ENCODE results near the gene B4GALT6. TPM values are rescaled to one million over a fixed set of nuclear protein-coding genes. Genes with fewer than 3 reads are reported as not detected.

Gene B4GALT6
- total and polyA plus RNA-seq, 2 of the 13 experiments (the other 11 are each of a cell fraction or from before 2014, with no cell fraction given), result 1.9 to 3.3 TPM

DNA sequence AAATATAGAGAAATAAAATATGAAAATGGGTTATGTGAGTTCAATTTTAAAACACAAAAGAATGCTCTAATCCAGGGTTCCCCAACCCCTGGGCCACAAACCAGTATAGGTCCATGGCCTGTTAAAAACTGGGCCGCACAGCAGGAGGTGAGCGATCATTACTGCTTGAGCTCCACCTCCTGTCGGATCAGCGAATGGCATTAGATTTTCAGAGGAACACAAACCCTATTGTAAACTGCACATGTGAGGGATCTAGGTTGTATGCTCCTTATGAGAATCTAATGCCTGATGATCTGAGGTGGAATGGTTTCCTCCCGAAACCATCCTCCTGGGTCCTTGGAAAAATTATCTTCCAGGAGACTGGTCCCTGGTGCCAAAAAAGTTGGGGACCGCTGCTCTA lies 58.0 kb downstream of the B4GALT6 start (continued):
- TF ChIP-seq TEAD3 (CRISPR knock-in tag; optimal IDR thresholded peaks at IDR 0.05; ENCODE audit: borderline replicate concordance), result peak; percentile 44
- peak; percentile 30; the same call in 1 of the 2 replicates for TF ChIP-seq ZFX (CRISPR knock-in tag; IDR thresholded peaks at IDR 0.05; ENCODE audit: low read depth)
- peak; percentile 28; the same call in 1 of the 2 replicates for TF ChIP-seq KDM2A (CRISPR knock-in tag; IDR thresholded peaks at IDR 0.05; ENCODE audit: borderline replicate concordance, low read depth)
- no peak for TF ChIP-seq RFX5 (IDR thresholded peaks at IDR 0.05; ENCODE audit: low read depth, low read length)
- TF ChIP-seq, protein P1, sequence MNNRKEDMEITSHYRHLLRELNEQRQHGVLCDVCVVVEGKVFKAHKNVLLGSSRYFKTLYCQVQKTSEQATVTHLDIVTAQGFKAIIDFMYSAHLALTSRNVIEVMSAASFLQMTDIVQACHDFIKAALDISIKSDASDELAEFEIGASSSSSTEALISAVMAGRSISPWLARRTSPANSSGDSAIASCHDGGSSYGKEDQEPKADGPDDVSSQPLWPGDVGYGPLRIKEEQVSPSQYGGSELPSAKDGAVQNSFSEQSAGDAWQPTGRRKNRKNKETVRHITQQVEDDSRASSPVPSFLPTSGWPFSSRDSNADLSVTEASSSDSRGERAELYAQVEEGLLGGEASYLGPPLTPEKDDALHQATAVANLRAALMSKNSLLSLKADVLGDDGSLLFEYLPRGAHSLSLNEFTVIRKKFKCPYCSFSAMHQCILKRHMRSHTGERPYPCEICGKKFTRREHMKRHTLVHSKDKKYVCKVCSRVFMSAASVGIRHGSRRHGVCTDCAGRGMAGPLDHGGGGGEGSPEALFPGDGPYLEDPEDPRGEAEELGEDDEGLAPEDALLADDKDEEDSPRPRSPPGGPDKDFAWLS (CRISPR knock-in tag; IDR thresholded peaks at IDR 0.05; ENCODE audit: borderline replicate concordance), result no peak
- no peak for TF ChIP-seq ZNF441 (CRISPR knock-in tag; IDR thresholded peaks at IDR 0.05; ENCODE audit: borderline replicate concordance)
- TF ChIP-seq RAD21 (CRISPR knock-in tag; IDR thresholded peaks at IDR 0.05), result peak; percentile 64; the same call in 1 of the 2 replicates
- TF ChIP-seq POLR2G (IDR thresholded peaks at IDR 0.05; ENCODE audit: low read depth, low read length), result no peak
- TF ChIP-seq CTCF (CRISPR knock-in tag; IDR thresholded peaks at IDR 0.05), result peak; percentile 85

All from HepG2 (cell line).